ENCODE measurements around the gene DUOX1.
"Not testable (repeated sequence)": the region's sequence is repeated elsewhere in the genome, so short reads cannot be mapped to it uniquely, and the experiment has no call there.

Gene DUOX1

DNA sequence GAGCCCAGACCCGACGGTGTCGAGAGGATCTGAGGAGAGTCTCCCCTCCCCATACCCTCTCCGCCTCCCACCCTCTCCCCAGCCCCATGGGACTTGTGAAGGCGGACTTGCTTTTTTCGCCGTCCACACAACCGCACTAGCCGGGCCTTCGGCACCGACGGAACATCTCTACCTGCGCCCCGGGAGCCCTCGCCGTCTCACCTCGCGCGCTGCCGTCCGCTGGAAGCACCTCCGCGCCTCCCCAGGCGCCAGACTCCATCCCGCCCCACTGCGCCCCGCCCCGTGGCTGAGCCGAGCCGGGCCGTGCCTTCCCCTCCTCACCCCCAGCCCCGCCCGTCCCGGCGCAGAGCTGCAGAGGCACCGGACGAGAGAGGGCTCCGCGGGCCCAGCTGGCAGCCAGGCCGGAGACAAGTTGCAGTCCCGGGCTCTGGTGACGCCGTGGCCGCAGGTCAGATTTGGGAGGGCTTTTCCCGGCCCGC, at the start of gene DUOX1, which contains the start of gene DUOXA1:
Gene DUOX1, plus strand, starts transcription at position 344 of the 479 bp plus-strand sequence. CDS start 1,973 bp downstream, outside the sequence.
Gene DUOXA1, minus strand, starts transcription at position 229 of the 479 bp plus-strand sequence. CDS start 6,865 bp downstream, outside the sequence.
- peak; percentile 53 for DNase-seq
- no peak within 1 kb of the TSS for H3K27ac Mint-ChIP-seq
- peaks cover 10% of the 10 kb centered on the region for H3K4me1 Mint-ChIP-seq (ENCODE audit: low read depth)
- H3K27me3 Mint-ChIP-seq, result peaks cover 83% of the 10 kb centered on the region
- no peak within 1 kb of the TSS for H3K4me3 Mint-ChIP-seq
- H3K9me3 Mint-ChIP-seq, result no peaks in the 10 kb centered on the region
- no peaks in the 10 kb centered on the region for H3K36me3 Mint-ChIP-seq (ENCODE audit: low read depth)

DNA sequence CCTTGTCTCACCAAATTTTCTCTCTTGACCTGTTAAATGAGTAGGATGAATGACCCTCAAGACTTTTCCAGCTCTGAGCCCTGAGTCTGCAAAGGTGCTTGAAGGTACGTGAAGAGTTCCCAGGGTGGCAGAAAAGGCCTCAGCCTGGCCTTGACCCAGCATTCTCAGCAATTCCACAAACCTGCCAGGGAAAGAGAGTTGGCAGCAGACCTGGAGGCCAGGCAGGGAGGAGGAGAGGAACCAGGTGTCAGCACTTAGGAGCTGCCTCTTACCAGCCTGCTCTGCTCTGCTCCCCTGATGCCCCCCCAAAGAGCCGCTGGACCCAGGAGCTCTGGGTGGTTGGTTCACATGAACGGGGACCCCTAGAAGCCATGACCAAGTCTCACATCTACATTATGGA, 49.2 kb upstream of the DUOX1 start:
- not testable (repeated sequence) for H3K27ac Mint-ChIP-seq; H3K27me3 Mint-ChIP-seq; H3K4me1 Mint-ChIP-seq (ENCODE audit: low read depth); H3K9me3 Mint-ChIP-seq; DNase-seq; H3K36me3 Mint-ChIP-seq (ENCODE audit: low read depth); H3K4me3 Mint-ChIP-seq

DNA sequence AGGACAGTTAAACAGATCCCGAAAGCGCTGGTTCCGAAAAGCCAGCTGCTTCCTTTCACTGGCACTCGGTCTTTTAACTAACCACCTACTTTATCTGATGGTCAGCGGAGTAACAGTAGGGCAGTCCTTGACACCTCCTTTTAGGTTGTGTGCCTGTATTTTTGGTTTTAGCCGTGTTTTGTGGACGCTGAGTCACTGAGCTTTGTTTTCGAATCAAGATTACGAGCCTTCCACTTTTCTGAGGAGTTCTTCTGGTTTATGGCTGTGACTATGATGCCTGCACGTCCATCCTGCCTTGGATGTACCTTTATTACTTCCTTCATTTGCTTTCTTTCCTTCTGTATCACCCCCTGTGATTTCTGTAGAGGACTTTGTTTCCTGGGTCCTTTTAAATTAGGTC, 47.4 kb upstream of the DUOX1 start:
- not testable (repeated sequence) for H3K9me3 Mint-ChIP-seq; H3K36me3 Mint-ChIP-seq (ENCODE audit: low read depth); H3K4me3 Mint-ChIP-seq; H3K4me1 Mint-ChIP-seq (ENCODE audit: low read depth); H3K27me3 Mint-ChIP-seq; H3K27ac Mint-ChIP-seq; DNase-seq

DNA sequence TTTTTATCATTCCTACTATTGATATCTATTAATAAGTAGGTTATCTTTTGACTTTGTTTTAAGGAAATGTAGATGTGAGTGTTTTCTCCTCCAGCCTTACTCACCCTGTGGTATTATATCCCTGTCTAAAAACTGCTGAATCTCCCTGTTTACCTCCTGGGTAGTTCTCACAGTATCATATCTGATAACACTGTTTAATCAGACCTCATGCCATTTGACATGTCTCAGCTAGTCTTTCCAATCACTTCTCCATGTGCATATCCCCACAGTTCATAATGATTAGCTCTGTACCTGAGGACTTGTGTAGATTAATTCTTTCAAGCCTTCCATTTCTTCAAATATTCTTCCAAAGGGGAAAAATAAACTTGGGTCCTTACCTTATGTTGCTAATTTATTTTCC, 46.6 kb upstream of the DUOX1 start:
- peaks cover 12% of the 10 kb centered on the region for H3K27me3 Mint-ChIP-seq
- H3K9me3 Mint-ChIP-seq, result no peaks in the 10 kb centered on the region
- H3K36me3 Mint-ChIP-seq (ENCODE audit: low read depth), result no peaks in the 10 kb centered on the region
- H3K4me1 Mint-ChIP-seq (ENCODE audit: low read depth), result no peaks in the 10 kb centered on the region
- DNase-seq, result no peak
- no peak overlapping the region for H3K27ac Mint-ChIP-seq
- H3K4me3 Mint-ChIP-seq, result no peak overlapping the region

DNA sequence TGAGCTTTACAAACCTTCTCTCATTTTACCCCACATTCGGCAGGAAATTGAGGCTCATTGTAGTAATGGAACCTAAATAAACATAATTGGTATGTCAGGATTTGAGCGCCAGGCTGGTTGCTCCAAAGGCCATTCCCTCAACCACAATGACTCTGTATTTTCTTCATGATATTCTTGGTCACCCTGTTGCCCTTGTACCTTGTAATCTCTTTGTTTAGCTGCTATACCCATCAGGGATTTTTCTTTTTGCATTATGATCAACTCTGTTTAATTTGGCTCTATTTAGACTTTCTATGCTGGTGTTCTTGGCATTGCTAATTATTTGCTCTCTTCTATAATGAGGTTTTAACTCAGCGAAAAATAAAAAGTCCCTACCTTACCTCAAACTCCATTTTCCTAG, 45.6 kb upstream of the DUOX1 start:
- Mint-ChIP-seq H3K27ac (no peak overlapping the region), H3K4me3 (no peak overlapping the region)

DNA sequence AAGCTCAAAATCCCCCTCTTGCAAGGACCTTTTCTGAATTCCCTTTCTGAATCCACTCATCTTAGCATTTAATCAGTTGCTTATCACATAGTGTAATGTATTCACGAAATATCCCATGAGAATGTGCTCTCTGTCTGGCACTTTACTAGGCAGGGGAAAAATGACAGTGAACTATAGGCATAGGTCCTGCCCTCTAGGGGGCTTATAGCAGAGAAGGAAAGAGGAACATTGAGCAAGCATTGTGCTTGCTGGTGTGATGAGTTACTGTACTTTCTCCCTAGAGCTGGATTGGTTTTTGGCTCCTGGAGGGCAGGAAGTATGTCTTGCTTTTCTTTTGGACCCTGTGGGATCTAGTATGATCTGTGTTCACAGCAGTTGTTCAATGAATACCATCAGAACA, 42.3 kb upstream of the DUOX1 start:
- Mint-ChIP-seq H3K36me3 (ENCODE audit: low read depth) (no peaks in the 10 kb centered on the region), H3K27me3 (peaks cover 26% of the 10 kb centered on the region), H3K4me1 (ENCODE audit: low read depth) (no peaks in the 10 kb centered on the region), H3K27ac (no peak overlapping the region), H3K4me3 (no peak overlapping the region), H3K9me3 (no peaks in the 10 kb centered on the region)
- DNase-seq, result no peak

More for the DNA sequence above, 45.6 kb upstream of the DUOX1 start:
- no peaks in the 10 kb centered on the region for H3K36me3 Mint-ChIP-seq (ENCODE audit: low read depth)
- H3K27me3 Mint-ChIP-seq, result peaks cover 15% of the 10 kb centered on the region
- DNase-seq, result no peak
- no peaks in the 10 kb centered on the region for H3K4me1 Mint-ChIP-seq (ENCODE audit: low read depth)
- H3K9me3 Mint-ChIP-seq, result no peaks in the 10 kb centered on the region

DNA sequence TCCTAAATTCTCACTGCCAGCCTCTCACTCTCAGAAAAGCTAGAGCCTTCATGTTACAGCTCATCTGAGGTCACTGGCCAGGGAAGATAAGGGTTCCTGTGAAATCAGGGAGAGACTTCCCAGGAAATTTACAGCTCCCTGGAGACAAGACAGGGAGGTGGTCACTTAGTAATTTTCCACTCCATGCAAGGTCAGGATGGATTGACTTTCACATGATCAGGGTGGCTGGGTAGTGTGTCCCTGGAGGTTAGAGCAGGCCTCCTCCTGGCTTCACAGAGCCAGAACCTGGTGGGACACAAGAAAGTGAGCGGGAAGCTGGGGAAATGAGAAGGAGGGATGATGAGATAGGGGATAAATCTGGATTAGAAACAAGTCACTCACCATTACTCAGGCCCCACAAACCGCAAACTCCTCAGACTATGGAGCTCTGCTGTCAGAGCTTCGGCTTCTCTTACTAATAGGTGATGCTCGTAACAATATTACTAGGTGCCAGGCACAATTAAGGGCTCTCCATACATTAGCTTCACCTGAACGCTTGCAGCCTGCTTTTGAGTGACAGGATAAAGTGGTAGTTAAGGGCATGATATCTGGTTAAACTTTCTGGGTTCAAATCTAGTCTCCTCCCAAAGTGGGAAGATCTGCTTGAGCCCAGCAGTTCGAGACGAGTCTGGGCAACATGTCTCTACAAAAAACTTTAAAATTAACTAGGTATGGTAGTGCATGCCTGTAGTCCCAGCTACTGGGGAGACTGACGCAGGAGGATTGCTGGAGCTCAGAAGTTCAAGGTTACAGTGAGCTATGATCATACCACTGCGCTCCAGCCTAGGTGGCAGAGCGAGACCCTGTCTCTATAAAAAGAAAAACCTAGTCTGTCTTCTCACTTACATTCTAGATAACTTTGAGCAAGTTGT, 40.7 kb upstream of the DUOX1 start:
- H3K27me3 Mint-ChIP-seq, result peaks cover 26% of the 10 kb centered on the region
- H3K4me1 Mint-ChIP-seq (ENCODE audit: low read depth), result no peaks in the 10 kb centered on the region
- H3K4me3 Mint-ChIP-seq, result no peak overlapping the region
- H3K27ac Mint-ChIP-seq, result no peak overlapping the region
- no peaks in the 10 kb centered on the region for H3K36me3 Mint-ChIP-seq (ENCODE audit: low read depth)
- no peak for DNase-seq
- no peaks in the 10 kb centered on the region for H3K9me3 Mint-ChIP-seq

DNA sequence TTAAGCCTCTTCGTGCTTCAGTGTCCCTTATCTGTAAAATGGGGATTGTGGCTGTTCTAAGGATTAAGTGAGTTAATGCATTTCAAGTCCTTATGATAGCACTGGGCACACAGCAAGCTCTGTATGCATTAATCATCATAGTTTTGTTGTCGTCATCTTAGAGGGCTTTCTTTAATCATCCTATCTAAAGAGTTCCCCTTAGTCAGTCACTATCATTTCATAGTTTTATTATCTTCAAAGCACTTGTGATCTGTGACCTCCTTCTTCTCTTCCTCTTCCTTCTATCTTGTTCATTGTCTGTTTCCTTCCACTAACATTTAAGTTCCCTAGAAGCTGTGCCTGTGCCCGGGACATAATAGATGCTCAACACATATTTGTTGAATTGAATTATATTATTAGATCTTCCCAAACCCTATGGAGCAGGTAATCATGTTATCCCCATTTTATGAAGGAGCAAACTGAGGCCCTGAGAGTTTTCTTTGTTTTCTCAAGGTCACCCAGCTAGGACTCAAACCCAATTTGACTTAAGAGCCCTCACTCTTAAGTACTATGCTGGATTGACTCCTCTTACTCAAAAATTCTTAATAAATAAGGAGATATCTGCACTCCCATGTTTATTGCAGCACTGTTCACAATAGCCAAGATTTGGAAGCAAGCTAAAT, 40.0 kb upstream of the DUOX1 start:
- H3K9me3 Mint-ChIP-seq, result no peaks in the 10 kb centered on the region
- H3K4me3 Mint-ChIP-seq, result no peak overlapping the region
- peaks cover 26% of the 10 kb centered on the region for H3K27me3 Mint-ChIP-seq
- H3K36me3 Mint-ChIP-seq (ENCODE audit: low read depth), result no peaks in the 10 kb centered on the region
- no peak for DNase-seq
- H3K4me1 Mint-ChIP-seq (ENCODE audit: low read depth), result no peaks in the 10 kb centered on the region
- no peak overlapping the region for H3K27ac Mint-ChIP-seq

DNA sequence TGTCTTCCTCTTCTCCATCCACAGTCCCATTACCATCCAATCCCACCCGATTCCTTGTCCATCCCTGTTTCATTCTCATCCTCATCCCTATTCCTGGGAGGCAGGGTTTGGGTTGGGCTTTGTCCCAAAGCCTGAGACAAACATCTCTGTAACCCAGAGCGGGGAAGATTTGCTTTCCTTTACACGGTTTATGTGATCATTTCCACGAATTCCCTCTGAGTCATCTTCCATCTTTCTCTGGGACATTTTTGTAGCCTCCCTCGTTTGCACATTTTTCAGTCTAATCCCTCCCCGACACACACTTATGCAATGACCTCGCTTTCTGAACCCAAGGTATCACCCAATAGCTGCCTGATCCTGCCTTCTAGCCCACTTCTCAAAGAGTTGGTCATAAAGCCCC, 38.6 kb upstream of the DUOX1 start:
- Mint-ChIP-seq H3K9me3 (no peaks in the 10 kb centered on the region), H3K4me3 (no peak overlapping the region), H3K27me3 (peaks cover 26% of the 10 kb centered on the region), H3K4me1 (ENCODE audit: low read depth) (no peaks in the 10 kb centered on the region), H3K27ac (no peak overlapping the region), H3K36me3 (ENCODE audit: low read depth) (no peaks in the 10 kb centered on the region)
- no peak for DNase-seq

DNA sequence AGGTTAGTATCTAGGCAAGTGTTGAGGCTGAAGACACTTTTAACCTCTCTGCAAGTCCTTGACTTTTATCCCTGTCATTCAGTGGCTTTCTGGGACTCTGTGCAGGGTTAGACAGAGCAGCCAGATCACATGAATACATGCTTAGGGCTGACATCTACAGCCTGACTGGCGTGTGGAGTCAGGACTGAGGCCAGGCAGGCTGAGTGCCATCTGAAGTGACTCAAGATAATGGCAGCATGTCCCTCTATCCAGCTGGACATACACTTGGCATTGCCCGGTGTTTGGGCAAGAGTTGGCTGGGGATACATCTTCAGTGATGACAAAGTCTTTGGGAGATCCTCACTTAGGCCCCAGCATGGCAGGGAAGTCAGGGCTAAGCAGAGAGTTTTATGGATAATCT, 38.2 kb upstream of the DUOX1 start:
- Mint-ChIP-seq H3K4me3 (no peak overlapping the region), H3K27me3 (peaks cover 26% of the 10 kb centered on the region), H3K36me3 (ENCODE audit: low read depth) (no peaks in the 10 kb centered on the region), H3K27ac (no peak overlapping the region), H3K4me1 (ENCODE audit: low read depth) (no peaks in the 10 kb centered on the region), H3K9me3 (no peaks in the 10 kb centered on the region)
- no peak for DNase-seq

DNA sequence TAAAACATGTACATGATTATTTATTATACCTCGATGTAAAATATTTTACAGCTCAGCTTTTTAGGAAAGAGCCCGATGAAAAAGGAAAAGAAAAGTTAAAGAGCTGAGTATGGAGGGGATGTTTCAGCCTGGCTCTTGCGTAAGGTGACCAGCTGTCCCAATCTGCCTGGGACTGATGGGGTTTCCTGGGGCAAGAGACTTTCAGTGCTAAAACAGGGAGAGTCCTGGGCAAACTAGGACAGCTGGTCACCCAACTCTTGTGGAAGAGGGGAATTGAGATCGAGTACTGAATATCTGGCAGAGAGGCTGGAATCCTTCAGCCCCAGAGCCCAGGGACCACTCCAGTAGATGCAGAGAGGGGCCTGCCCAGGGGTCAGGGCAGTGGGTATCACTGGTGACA, 36.8 kb upstream of the DUOX1 start:
- DNase-seq, result no peak
- Mint-ChIP-seq H3K27me3 (peaks cover 16% of the 10 kb centered on the region), H3K9me3 (no peaks in the 10 kb centered on the region), H3K36me3 (ENCODE audit: low read depth) (no peaks in the 10 kb centered on the region), H3K27ac (no peak overlapping the region), H3K4me3 (no peak overlapping the region), H3K4me1 (ENCODE audit: low read depth) (no peaks in the 10 kb centered on the region)

DNA sequence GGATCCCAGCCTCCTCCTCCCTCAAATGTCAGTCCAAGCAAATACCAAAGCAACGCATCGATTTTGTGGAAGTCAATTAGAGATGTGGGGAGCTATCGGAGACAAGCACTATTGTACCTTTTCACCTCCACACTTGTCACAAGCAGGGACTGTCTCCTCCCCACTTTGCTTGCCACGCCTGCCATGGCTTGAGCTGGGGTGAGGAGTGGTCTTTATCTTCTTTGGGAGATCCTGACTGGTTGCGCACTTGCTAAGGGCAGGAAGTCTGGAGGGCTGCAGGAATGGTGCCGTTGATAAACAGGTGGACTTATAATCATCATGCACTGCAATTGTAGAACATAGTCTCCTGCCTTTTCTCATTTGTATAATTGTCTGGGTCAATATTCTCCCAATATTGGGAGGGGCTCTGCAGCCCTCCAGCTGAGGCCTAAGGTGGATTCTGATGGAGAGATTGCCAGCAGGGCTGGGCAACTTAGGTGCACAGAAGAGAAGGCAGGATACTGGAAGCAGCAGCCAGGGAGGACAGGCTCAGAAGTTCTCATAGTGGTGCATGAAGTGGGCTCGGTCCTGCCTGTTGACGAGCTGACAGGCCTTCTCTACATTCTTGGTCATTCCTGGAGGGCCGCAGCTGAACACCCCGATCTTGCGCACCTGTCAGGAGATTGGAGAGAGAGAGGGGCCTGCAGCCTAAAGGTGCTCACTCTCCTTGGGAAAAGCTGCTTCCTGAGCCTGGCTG, 36.0 kb upstream of the DUOX1 start:
- no peak overlapping the region for H3K4me3 Mint-ChIP-seq
- H3K27me3 Mint-ChIP-seq, result peaks cover 14% of the 10 kb centered on the region
- no peak overlapping the region for H3K27ac Mint-ChIP-seq
- H3K9me3 Mint-ChIP-seq, result no peaks in the 10 kb centered on the region
- no peaks in the 10 kb centered on the region for H3K36me3 Mint-ChIP-seq (ENCODE audit: low read depth)
- H3K4me1 Mint-ChIP-seq (ENCODE audit: low read depth), result no peaks in the 10 kb centered on the region
- peak; percentile 13 for DNase-seq

DNA sequence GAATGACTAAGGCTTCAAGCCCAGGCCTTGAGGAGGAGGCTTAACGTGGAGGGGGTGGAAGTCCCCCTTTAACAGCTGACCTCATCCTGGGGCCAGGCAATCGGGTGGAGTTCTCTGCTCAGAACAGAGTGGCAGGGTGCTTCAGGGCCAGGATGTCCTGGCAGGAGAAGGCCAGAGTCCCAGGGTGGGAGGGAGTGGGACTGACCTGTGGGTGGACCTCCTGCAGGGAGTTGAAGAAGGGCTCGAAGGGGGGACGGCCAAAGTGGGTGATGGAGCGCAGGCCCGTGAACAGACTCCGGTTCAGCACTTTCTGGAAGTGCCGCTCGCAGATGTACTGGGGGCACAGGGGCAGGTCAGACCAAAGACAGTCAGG, 35.5 kb upstream of the DUOX1 start:
- Mint-ChIP-seq H3K9me3 (no peaks in the 10 kb centered on the region), H3K4me1 (ENCODE audit: low read depth) (no peaks in the 10 kb centered on the region), H3K36me3 (ENCODE audit: low read depth) (no peaks in the 10 kb centered on the region), H3K27me3 (peaks cover 11% of the 10 kb centered on the region), H3K4me3 (no peak overlapping the region), H3K27ac (no peak overlapping the region)
- DNase-seq, result peak; percentile 17

DNA sequence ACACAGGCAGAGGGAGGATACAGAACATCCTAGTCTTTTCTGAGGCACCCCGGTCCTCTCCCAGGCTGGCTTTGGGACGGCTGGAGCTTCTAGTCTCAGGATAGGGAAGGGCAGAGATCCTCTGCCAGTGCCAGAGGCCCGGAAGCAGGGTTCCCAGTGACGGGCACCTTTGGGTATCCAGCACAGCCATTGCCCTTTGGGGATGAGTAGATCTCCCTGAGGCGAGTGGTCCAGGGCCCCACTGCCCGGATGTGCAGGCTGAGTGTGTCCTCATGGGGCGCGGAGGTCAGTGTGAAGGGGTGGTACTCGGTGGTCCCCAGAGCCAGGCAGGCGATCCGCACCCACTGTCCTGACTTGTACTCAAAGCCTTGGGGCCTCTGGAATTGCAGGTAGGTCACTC, 34.1 kb upstream of the DUOX1 start:
- peak; percentile 15 for DNase-seq
- H3K27me3 Mint-ChIP-seq, result peaks cover 11% of the 10 kb centered on the region
- H3K4me3 Mint-ChIP-seq, result no peak overlapping the region
- no peaks in the 10 kb centered on the region for H3K4me1 Mint-ChIP-seq (ENCODE audit: low read depth)
- no peaks in the 10 kb centered on the region for H3K9me3 Mint-ChIP-seq
- no peaks in the 10 kb centered on the region for H3K36me3 Mint-ChIP-seq (ENCODE audit: low read depth)
- H3K27ac Mint-ChIP-seq, result no peak overlapping the region
